Endodermal cell (in vitro differentiated cells): Measurements from ENCODE around the gene C9orf43. TPM values are rescaled to one million over a fixed set of nuclear protein-coding genes. Genes with fewer than 3 reads are reported as not detected.
"Not testable (repeated sequence)": the region's sequence is repeated elsewhere in the genome, so short reads cannot be mapped to it uniquely, and the experiment has no call there.

Experiments
- DNase-seq: peaks from one replicate; pipeline ENCODE4 v3.0.0-alpha.2; 2017
- H3K27ac ChIP-seq: 2 replicates; pipeline ENCODE4 v1.5.1; 2013; ENCODE audit warnings: mild to moderate bottlenecking, low read depth, low read length, moderate library complexity
- H3K27me3 ChIP-seq: 2 replicates; pipeline ENCODE4 v1.6.1; 2013; ENCODE audit warnings: mild to moderate bottlenecking, low read length, moderate library complexity; ENCODE audit not compliant: insufficient read depth, control insufficient read depth, poor library complexity, severe bottlenecking
- H3K36me3 ChIP-seq: 2 replicates; pipeline ENCODE4 v1.7.0; 2013; ENCODE audit warnings: mild to moderate bottlenecking, low read length, moderate library complexity; ENCODE audit not compliant: control insufficient read depth, insufficient read depth
- H3K4me1 ChIP-seq: one replicate; pipeline ENCODE4 v1.7.0; 2013; ENCODE audit warnings: low read length; ENCODE audit not compliant: control insufficient read depth, insufficient read depth
- H3K4me3 ChIP-seq: 2 replicates; pipeline ENCODE4 v1.5.1; 2013; ENCODE audit warnings: mild to moderate bottlenecking, low read length, moderate library complexity
- H3K9ac ChIP-seq: 2 replicates; pipeline ENCODE4 v1.6.1; 2013; ENCODE audit warnings: mild to moderate bottlenecking, low read length, moderate library complexity; ENCODE audit not compliant: poor library complexity, severe bottlenecking; ENCODE audit errors: extremely low read depth
- H3K9me3 ChIP-seq: 2 replicates; pipeline ENCODE4 v1.6.1; 2013; ENCODE audit warnings: mild to moderate bottlenecking, low read length, moderate library complexity; ENCODE audit not compliant: control insufficient read depth
- H3K27ac Mint-ChIP-seq: 2 replicates; pipeline ENCODE4 v1.8.0; 2020; ENCODE audit warnings: mixed read lengths
- H3K27me3 Mint-ChIP-seq: 2 replicates; pipeline ENCODE4 v1.8.0; 2021; ENCODE audit warnings: mild to moderate bottlenecking, mixed read lengths; ENCODE audit not compliant: insufficient read depth
- H3K36me3 Mint-ChIP-seq: 2 replicates; pipeline ENCODE4 v1.8.0; 2020; ENCODE audit warnings: low read depth, mixed read lengths
- H3K4me1 Mint-ChIP-seq: 2 replicates; pipeline ENCODE4 v1.8.0; 2020; ENCODE audit warnings: mixed read lengths
- H3K4me3 Mint-ChIP-seq: 2 replicates; pipeline ENCODE4 v1.8.0; 2020; ENCODE audit warnings: mild to moderate bottlenecking, moderate library complexity, mixed read lengths
- H3K9me3 Mint-ChIP-seq: 2 replicates; pipeline ENCODE4 v1.8.0; 2020; ENCODE audit warnings: mild to moderate bottlenecking, mixed read lengths
- CTCF ChIP-seq: fragments of 200-600 bp; sonication (generic); conservative IDR thresholded peaks from 2 replicates; pipeline ENCODE4 v1.5.0; 2021; ENCODE audit warnings: antibody characterized with exemption, mild to moderate bottlenecking
- WGBS, 2 experiments: methylation state at CpG; one replicate each; pipeline versions ENCODE4 v1.1.5 to v1.1.7; 2013; ENCODE audit warnings: missing lambda C conversion rate in 2 of 2, mixed read lengths in 1 of 2; ENCODE audit not compliant: insufficient coverage in 1 of 2, insufficient read length in 1 of 2; 5-methylcytosine and 5-hydroxymethylcytosine counted together
- total RNA-seq, 2 donors: library from RNA; stranded (reverse); fragmentation: NEBNext Ultra II Directional in 1 of 2; extraction: Animal tissue kit (Norgen Biotek cat#: 25700) in 1 of 2; gene quantifications; 2 replicates in 1 of 2; 3 replicates in 1 of 2; pipeline ENCODE4 v1.2.1, GENCODE V29; 2021

Gene C9orf43
- total RNA-seq, 2 donors from 2014 or later: 0.40 to 1.1 TPM

- H3K4me3 Mint-ChIP-seq: no peak overlapping the region
- H3K4me1 ChIP-seq: no peaks in the 10 kb centered on the region
- WGBS, 2 experiments: 90 to 92% methylated on average over 2 to 4 of the region's 4 CpGs
- DNase-seq: no peak
- no peak overlapping the region for H3K27ac ChIP-seq
- H3K9ac ChIP-seq: no peak overlapping the region
- peaks cover 14% of the 10 kb centered on the region for H3K27me3 ChIP-seq
- H3K36me3 ChIP-seq: no peaks in the 10 kb centered on the region
- H3K27ac Mint-ChIP-seq: no peak overlapping the region
- no peaks in the 10 kb centered on the region for H3K36me3 Mint-ChIP-seq
- no peaks in the 10 kb centered on the region for H3K4me1 Mint-ChIP-seq
- H3K9me3 ChIP-seq: no peaks in the 10 kb centered on the region
- peak; percentile 17 for TF ChIP-seq CTCF
- peaks cover 12% of the 10 kb centered on the region for H3K9me3 Mint-ChIP-seq
- H3K4me3 ChIP-seq: no peak overlapping the region
- H3K27me3 Mint-ChIP-seq: peaks cover 22% of the 10 kb centered on the region
Measured at GRCh38 chr9:113436728-113437515, 26.4 kb downstream of the C9orf43 start.

- not testable (repeated sequence) for H3K4me1 Mint-ChIP-seq, H3K27ac Mint-ChIP-seq, H3K9ac ChIP-seq, DNase-seq, H3K4me3 ChIP-seq, H3K4me1 ChIP-seq, H3K27me3 ChIP-seq, H3K9me3 ChIP-seq, H3K36me3 Mint-ChIP-seq, H3K27ac ChIP-seq, H3K36me3 ChIP-seq, H3K4me3 Mint-ChIP-seq
- Mint-ChIP-seq H3K27me3 (peaks cover 20% of the 10 kb centered on the region), H3K9me3 (peaks cover 12% of the 10 kb centered on the region)
- WGBS, 2 experiments: 75 to 83% methylated on average over 1 of the region's 1 CpG
Measured at GRCh38 chr9:113437716-113438115, 27.2 kb downstream of the C9orf43 start.

- Histone ChIP-seq H3K27me3 (no peaks in the 10 kb centered on the region), H3K27ac (no peak overlapping the region), H3K4me3 (no peak overlapping the region), H3K9ac (no peak overlapping the region), H3K9me3 (no peaks in the 10 kb centered on the region), H3K4me1 (no peaks in the 10 kb centered on the region), H3K36me3 (no peaks in the 10 kb centered on the region)
- Mint-ChIP-seq H3K27me3 (no peaks in the 10 kb centered on the region), H3K36me3 (no peaks in the 10 kb centered on the region), H3K4me3 (no peak overlapping the region), H3K27ac (no peak overlapping the region), H3K9me3 (no peaks in the 10 kb centered on the region), H3K4me1 (no peaks in the 10 kb centered on the region)
- WGBS, 2 experiments: 100% methylated on average over 2 of the region's 2 CpGs; no CpG with 5 or more reads in 1 of the 2 experiments
- no peak for TF ChIP-seq CTCF
- no peak for DNase-seq
Measured at GRCh38 chr9:113444736-113445135, 34.2 kb downstream of the C9orf43 start.
